HepG2 (cell line): ENCODE measurements around the gene SPRYD3. TPM values are rescaled to one million over a fixed set of nuclear protein-coding genes. Genes with fewer than 3 reads are reported as not detected.

Source experiments
- HES4 ChIP-seq: sonication (generic); formaldehyde crosslinking; IDR thresholded peaks from 2 replicates; pipeline ENCODE4 v1.9.0; 2021; ENCODE audit warnings: mild to moderate bottlenecking, missing genetic modification reagents, borderline replicate concordance
- HOXA9 ChIP-seq: sonication (generic); formaldehyde crosslinking; IDR thresholded peaks from 2 replicates; pipeline ENCODE4 v1.8.1; 2022; ENCODE audit warnings: missing genetic modification reagents, mild to moderate bottlenecking, moderate library complexity, borderline replicate concordance
- NCOR1 ChIP-seq: fragments of 200-600 bp; sonication (generic); IDR thresholded peaks from 2 replicates; pipeline ENCODE4 v1.7.0; 2017; ENCODE audit warnings: antibody characterized with exemption, low read length, borderline replicate concordance
- NFYC ChIP-seq: IDR thresholded peaks from 2 replicates; pipeline ENCODE4 v1.6.1; 2016; ENCODE audit warnings: missing genetic modification reagents, missing compliant biosample characterization
- RBM39 ChIP-seq: fragments of 200-400 bp; formaldehyde crosslinking; IDR thresholded peaks from one replicate; pipeline ENCODE4 v1.6.1; 2018; ENCODE audit warnings: antibody characterized with exemption, mild to moderate bottlenecking, low read depth, low read length; ENCODE audit not compliant: poor library complexity, severe bottlenecking
- STAG1 ChIP-seq: sonication (generic); formaldehyde crosslinking; IDR thresholded peaks from 2 replicates; pipeline ENCODE4 v1.4.0; 2020; ENCODE audit warnings: missing genetic modification reagents
- TFAP4 ChIP-seq: sonication (generic); IDR thresholded peaks from 2 replicates; pipeline ENCODE4 v1.6.1; 2016; ENCODE audit warnings: low read depth, borderline replicate concordance
- ZNF281 ChIP-seq: sonication (generic); formaldehyde crosslinking; IDR thresholded peaks from 2 replicates; pipeline ENCODE4 v1.4.0; 2020; ENCODE audit warnings: missing genetic modification reagents, borderline replicate concordance
- ZNF337 ChIP-seq: sonication (generic); formaldehyde crosslinking; IDR thresholded peaks from 2 replicates; pipeline ENCODE4 v1.5.1; 2020; ENCODE audit warnings: missing genetic modification reagents, low read depth, mild to moderate bottlenecking, borderline replicate concordance
- ZNF460 ChIP-seq: sonication (generic); formaldehyde crosslinking; IDR thresholded peaks from 2 replicates; pipeline ENCODE4 v1.5.1; 2020; ENCODE audit warnings: missing genetic modification reagents, mild to moderate bottlenecking, borderline replicate concordance
- ZNF558 ChIP-seq: sonication (generic); formaldehyde crosslinking; IDR thresholded peaks from 2 replicates; pipeline ENCODE4 v1.9.0; 2022; ENCODE audit warnings: mild to moderate bottlenecking, missing genetic modification reagents, borderline replicate concordance
- ZNF563 ChIP-seq: sonication (generic); formaldehyde crosslinking; IDR thresholded peaks from 2 replicates; pipeline ENCODE4 v1.8.0; 2022; ENCODE audit warnings: mild to moderate bottlenecking, moderate library complexity, missing genetic modification reagents
- ZNF776 ChIP-seq: sonication (generic); formaldehyde crosslinking; IDR thresholded peaks from 2 replicates; pipeline ENCODE4 v1.4.0; 2020; ENCODE audit warnings: mild to moderate bottlenecking, missing genetic modification reagents
- polyA plus RNA-seq, 8 experiments: library from polyadenylated mRNA; depleted of rRNA in 3 of 8; stranded (reverse) in 7 of 8; unstranded in 1 of 8; fragments of >200 nt; fragmentation: Illumina TruSeq in 4 of 8; extraction: Trizol in 4 of 8; gene quantifications; 2 replicates each; pipeline versions ENCODE4 v1.2.1 to v1.2.3, GENCODE V29; 2011 to 2016; ENCODE audit warnings: low read depth in 4 of 8, missing spikeins in 1 of 8, mixed read lengths in 1 of 8; ENCODE audit not compliant: insufficient read depth in 1 of 8
- total RNA-seq, 5 experiments: library from RNA; depleted of rRNA; stranded (reverse); fragments of >200 nt; fragmentation: Illumina TruSeq; extraction: Trizol; gene quantifications; 2 replicates each; pipeline ENCODE4 v1.2.3, GENCODE V29; 2016; ENCODE audit warnings: low read depth in 1 of 5
- TF ChIP-seq, protein P1 (sequence below): sonication (generic); formaldehyde crosslinking; IDR thresholded peaks from 2 replicates; pipeline ENCODE4 v1.5.0; 2020; ENCODE audit warnings: mild to moderate bottlenecking, missing genetic modification reagents, moderate library complexity
- TF ChIP-seq, protein P2 (sequence below): sonication (generic); formaldehyde crosslinking; IDR thresholded peaks from 2 replicates; pipeline ENCODE4 v1.8.0; 2022; ENCODE audit warnings: missing genetic modification reagents, mild to moderate bottlenecking, inconsistent platforms, borderline replicate concordance

The SPRYD3 gene
- total and polyA plus RNA-seq, 2 of the 13 experiments (the other 11 are each of a cell fraction or from before 2014, with no cell fraction given) = 9.0 to 9.2 TPM

DNA sequence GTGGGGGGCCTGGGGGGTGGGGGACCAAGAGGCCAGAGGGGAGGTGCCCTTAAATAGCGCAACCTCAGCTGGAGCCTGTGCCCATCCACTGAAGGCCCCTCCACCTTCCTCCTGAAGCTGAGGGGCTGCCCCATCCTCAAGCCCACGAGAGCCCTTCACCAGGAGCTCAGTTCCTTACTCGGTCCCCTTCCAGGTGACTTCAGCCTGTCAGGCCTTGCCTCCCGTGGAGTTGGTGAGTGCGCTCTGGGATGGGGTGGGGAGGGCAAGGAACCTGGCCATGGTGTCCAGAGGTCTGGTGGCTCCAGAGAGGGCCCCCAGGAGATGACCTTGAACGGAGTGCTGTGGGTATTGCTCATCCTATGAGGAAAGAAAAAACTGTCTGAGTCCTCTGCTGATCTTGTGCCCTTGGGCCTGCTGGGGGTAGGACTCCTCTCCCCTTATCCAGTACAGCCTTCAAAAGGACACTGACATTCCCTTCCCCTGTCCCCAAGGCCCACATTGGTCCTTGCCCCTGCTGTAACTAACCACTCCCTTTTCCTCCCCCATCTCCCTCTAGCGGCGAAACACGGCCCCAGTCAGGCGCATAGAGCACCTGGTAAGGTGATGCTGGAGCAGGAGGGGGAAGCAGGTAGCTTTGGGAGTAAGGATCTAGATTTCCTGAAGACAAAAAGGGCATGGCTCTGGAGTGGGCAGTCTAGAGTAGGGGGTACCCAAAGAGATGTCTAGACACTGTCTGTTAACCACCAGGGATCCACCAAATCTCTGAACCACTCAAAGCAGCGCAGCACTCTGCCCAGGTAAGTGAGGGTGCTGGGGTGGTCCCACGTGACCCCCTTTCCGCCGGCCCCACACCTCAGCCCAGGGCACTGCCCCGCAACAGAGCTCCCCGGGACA lies 25.7 kb downstream of the SPRYD3 start (continued):
- TF ChIP-seq HES4 (CRISPR knock-in tag) (no peak), HOXA9 (no peak), ZNF337 (CRISPR knock-in tag) (no peak), NFYC (no peak), ZNF563 (CRISPR knock-in tag) (no peak), RBM39 (no peak), ZNF776 (CRISPR knock-in tag) (no peak; the same call in 1 of the 2 replicates), ZNF460 (CRISPR knock-in tag) (no peak), NCOR1 (no peak), STAG1 (CRISPR knock-in tag) (peak; percentile 37; the same call in 1 of the 2 replicates), ZNF558 (CRISPR knock-in tag) (no peak), ZNF281 (CRISPR knock-in tag) (peak; percentile 68; the same call in 1 of the 2 replicates), TFAP4 (0 out of 2 replicates have a peak, but pooled peaks have one; percentile 33)
- TF ChIP-seq, protein P1, sequence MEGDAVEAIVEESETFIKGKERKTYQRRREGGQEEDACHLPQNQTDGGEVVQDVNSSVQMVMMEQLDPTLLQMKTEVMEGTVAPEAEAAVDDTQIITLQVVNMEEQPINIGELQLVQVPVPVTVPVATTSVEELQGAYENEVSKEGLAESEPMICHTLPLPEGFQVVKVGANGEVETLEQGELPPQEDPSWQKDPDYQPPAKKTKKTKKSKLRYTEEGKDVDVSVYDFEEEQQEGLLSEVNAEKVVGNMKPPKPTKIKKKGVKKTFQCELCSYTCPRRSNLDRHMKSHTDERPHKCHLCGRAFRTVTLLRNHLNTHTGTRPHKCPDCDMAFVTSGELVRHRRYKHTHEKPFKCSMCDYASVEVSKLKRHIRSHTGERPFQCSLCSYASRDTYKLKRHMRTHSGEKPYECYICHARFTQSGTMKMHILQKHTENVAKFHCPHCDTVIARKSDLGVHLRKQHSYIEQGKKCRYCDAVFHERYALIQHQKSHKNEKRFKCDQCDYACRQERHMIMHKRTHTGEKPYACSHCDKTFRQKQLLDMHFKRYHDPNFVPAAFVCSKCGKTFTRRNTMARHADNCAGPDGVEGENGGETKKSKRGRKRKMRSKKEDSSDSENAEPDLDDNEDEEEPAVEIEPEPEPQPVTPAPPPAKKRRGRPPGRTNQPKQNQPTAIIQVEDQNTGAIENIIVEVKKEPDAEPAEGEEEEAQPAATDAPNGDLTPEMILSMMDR (CRISPR knock-in tag) = peak; percentile 87
- TF ChIP-seq, protein P2, sequence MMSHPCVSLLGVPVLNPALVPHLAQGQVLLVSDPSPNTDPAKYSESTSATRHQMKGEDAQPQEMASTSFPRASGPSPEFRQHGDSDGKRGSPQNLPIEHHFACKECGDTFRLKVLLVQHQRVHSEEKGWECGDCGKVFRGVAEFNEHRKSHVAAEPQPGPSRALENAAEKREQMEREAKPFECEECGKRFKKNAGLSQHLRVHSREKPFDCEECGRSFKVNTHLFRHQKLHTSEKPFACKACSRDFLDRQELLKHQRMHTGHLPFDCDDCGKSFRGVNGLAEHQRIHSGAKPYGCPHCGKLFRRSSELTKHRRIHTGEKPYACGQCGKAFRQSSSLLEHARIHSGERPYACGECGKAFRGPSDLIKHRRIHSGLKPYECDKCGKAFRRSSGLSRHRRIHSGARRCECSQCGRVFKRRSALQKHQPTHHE (CRISPR knock-in tag) = no peak
